Upper lobe of right lung (tissue), 1 donor: Measurements from ENCODE around the gene CDC42SE2. TPM values are rescaled to one million over a fixed set of nuclear protein-coding genes. Genes with fewer than 3 reads are reported as not detected.

ENCODE experiments used
- ATAC-seq: fragments of 200-7000 bp; cut with Tn5 transposase; one replicate; pipeline ENCODE4 v1.9.1; 2020; ENCODE audit warnings: mild to moderate bottlenecking, moderate library complexity
- DNase-seq: peaks from one replicate; pipeline ENCODE4 v3.0.0-alpha.2; 2020
- H3K27ac ChIP-seq: fragments of 200-600 bp; one replicate; pipeline ENCODE4 v1.8.0; 2022
- H3K27me3 ChIP-seq: fragments of 200-600 bp; one replicate; pipeline ENCODE4 v1.8.0; 2022; ENCODE audit warnings: mild to moderate bottlenecking
- H3K36me3 ChIP-seq: fragments of 200-600 bp; one replicate; pipeline ENCODE4 v1.8.0; 2022
- H3K4me1 ChIP-seq: fragments of 200-600 bp; one replicate; pipeline ENCODE4 v1.8.0; 2022
- H3K4me3 ChIP-seq: fragments of 200-600 bp; one replicate; pipeline ENCODE4 v1.8.0; 2022; ENCODE audit warnings: mild to moderate bottlenecking
- H3K9me3 ChIP-seq: fragments of 200-600 bp; one replicate; pipeline ENCODE4 v1.8.0; 2022
- CTCF ChIP-seq: fragments of 200-600 bp; IDR thresholded peaks from one replicate; pipeline ENCODE4 v1.8.0; 2022; ENCODE audit warnings: antibody characterized with exemption
- intact Hi-C: fragments of 100-400 bp; cut with DNase I; formaldehyde crosslinking; loops from one replicate; pipeline ENCODE4 v1.11.0; 2022
- total RNA-seq: library from RNA; stranded (reverse); fragmentation: NEBNext Ultra II Directional; extraction: Animal tissue kit (Norgen Biotek cat#: 25700); gene quantifications from one replicate; pipeline ENCODE4 v1.2.1, GENCODE V29; 2021
- donor health status: DM: no; HTN: yes; CAD: no; lungs with severe emphysema.

Gene CDC42SE2
- total RNA-seq, 1 donor from 2014 or later = 37.0 TPM

- no peak for TF ChIP-seq CTCF
- H3K9me3 ChIP-seq = no peaks in the 10 kb centered on the region
- H3K27me3 ChIP-seq = no peaks in the 10 kb centered on the region
- H3K27ac ChIP-seq = no peak overlapping the region
- peaks cover 3% of the 10 kb centered on the region for H3K36me3 ChIP-seq
- DNase-seq (no peak), ATAC-seq (no peak)
- H3K4me3 ChIP-seq = no peak overlapping the region
- intact Hi-C loops = no loop called here
- peaks cover 5% of the 10 kb centered on the region for H3K4me1 ChIP-seq
Measured at GRCh38 chr5:131316026-131316425, 52.2 kb downstream of the CDC42SE2 start.

- no peak overlapping the region for H3K4me3 ChIP-seq
- no peak for TF ChIP-seq CTCF
- peaks cover 5% of the 10 kb centered on the region for H3K4me1 ChIP-seq
- DNase-seq (no peak), ATAC-seq (no peak)
- H3K27me3 ChIP-seq = no peaks in the 10 kb centered on the region
- H3K9me3 ChIP-seq = no peaks in the 10 kb centered on the region
- peaks cover 3% of the 10 kb centered on the region for H3K36me3 ChIP-seq
- no peak overlapping the region for H3K27ac ChIP-seq
- intact Hi-C loops = no loop called here
Measured at GRCh38 chr5:131316822-131317221, 53.0 kb downstream of the CDC42SE2 start.

GRCh38 chr5:131318455-131318854 is 54.6 kb downstream of the CDC42SE2 start:
- Histone ChIP-seq H3K27me3 (no peaks in the 10 kb centered on the region), H3K4me3 (no peak overlapping the region), H3K36me3 (peaks cover 3% of the 10 kb centered on the region), H3K27ac (no peak overlapping the region), H3K4me1 (peaks cover 7% of the 10 kb centered on the region), H3K9me3 (no peaks in the 10 kb centered on the region)
- DNase-seq = no peak
- ATAC-seq = no peak
- TF ChIP-seq CTCF = no peak
- intact Hi-C loops = no loop called here

GRCh38 chr5:131321066-131321465 is 57.2 kb downstream of the CDC42SE2 start:
- TF ChIP-seq CTCF = no peak
- Histone ChIP-seq H3K4me1 (peaks cover 22% of the 10 kb centered on the region), H3K9me3 (no peaks in the 10 kb centered on the region), H3K27ac (no peak overlapping the region), H3K36me3 (peaks cover 3% of the 10 kb centered on the region), H3K4me3 (no peak overlapping the region), H3K27me3 (no peaks in the 10 kb centered on the region)
- ATAC-seq = no peak
- intact Hi-C loops = no loop called here
- DNase-seq = no peak

- peaks cover 22% of the 10 kb centered on the region for H3K4me1 ChIP-seq
- no peaks in the 10 kb centered on the region for H3K36me3 ChIP-seq
- DNase-seq = no peak
Measured at GRCh38 chr5:131322926-131323325, 59.1 kb downstream of the CDC42SE2 start.

More at GRCh38 chr5:131322926-131323325, 59.1 kb downstream of the CDC42SE2 start:
- ATAC-seq = no peak
- intact Hi-C loops = no loop called here
- no peak for TF ChIP-seq CTCF
- Histone ChIP-seq H3K4me3 (no peak overlapping the region), H3K9me3 (no peaks in the 10 kb centered on the region), H3K27ac (no peak overlapping the region), H3K27me3 (no peaks in the 10 kb centered on the region)
